Measurements from ENCODE around the gene RHOJ. TPM values are rescaled to one million over a fixed set of nuclear protein-coding genes. Genes with fewer than 3 reads are reported as not detected.

The RHOJ gene
- total and polyA plus RNA-seq, 2 of the 8 experiments (the other 6 are each of a cell fraction or from before 2014, with no cell fraction given) = 0.11 TPM; not detected in 1

DNA sequence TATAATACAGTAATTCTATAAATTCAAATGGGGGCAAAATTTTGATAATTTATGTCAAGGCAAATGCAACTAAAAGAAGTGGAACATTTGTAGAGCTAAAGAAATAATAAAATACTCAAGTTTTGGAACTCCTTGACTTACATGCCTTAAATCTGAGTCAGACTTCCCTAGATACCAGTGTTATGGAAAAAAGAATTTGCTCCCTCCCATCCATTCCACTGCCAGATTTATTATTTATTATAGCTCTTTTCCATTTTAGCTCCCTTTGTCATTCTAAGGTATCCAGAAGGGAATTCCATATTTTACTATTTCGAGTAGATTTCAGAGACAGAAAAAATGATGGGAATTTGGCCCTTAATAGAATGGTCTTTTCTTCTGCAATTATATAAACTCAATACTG lies 44.0 kb downstream of the RHOJ start:
- no peaks in the 10 kb centered on the region for H3K79me1 ChIP-seq (ENCODE audit: low read depth, low read length)
- H2BK12ac ChIP-seq (ENCODE audit: low read depth, low read length) = no peak overlapping the region
- ChIA-PET CTCF (ENCODE audit: partially characterized antibody) (interaction anchor here (1.1 kb wide), 1 partner anchor 36 kb away, joined by 3 read pairs; no protein-coding TSS in a partner anchor), POLR2A (ENCODE audit: partially characterized antibody) (no interaction called here)
- no peak overlapping the region for H3K9ac ChIP-seq (replicated peaks in 1 of 4; ENCODE audit: extremely low read depth in 1 of 4, low read depth in 3 of 4, low read length in 3 of 4)
- H3K9me3 ChIP-seq (ENCODE audit: insufficient read depth in 2 of 2, low read depth in 1 of 2, low read length in 1 of 2) = no peaks in the 10 kb centered on the region
- H3K4me1 ChIP-seq (replicated peaks in 1 of 4; ENCODE audit: control insufficient read depth in 3 of 4, insufficient read depth in 4 of 4, low read length in 3 of 4) = no peaks in the 10 kb centered on the region
- H2BK20ac ChIP-seq (ENCODE audit: low read length) = no peak overlapping the region
- no peak for FAIRE-seq
- H3K56ac ChIP-seq (replicated peaks; ENCODE audit: insufficient read length, low read depth, low read length) = no peak overlapping the region
- H3K4ac ChIP-seq (replicated peaks; ENCODE audit: insufficient read length, low read depth, low read length) = no peak overlapping the region
- 95% methylated on average over 1 of the region's 1 CpG; no CpG with 5 or more reads in 1 of the 2 experiments for WGBS, 2 experiments (ENCODE audit: extremely low coverage in 1 of 2, insufficient coverage in 1 of 2, insufficient read length in 1 of 2, insufficient replicate concordance in 2 of 2, low coverage in 1 of 2, low lambda C conversion rate in 2 of 2, missing lambda C conversion rate in 1 of 2)
- no peak overlapping the region for H3K4me2 ChIP-seq (ENCODE audit: insufficient read depth in 1 of 2, low read depth in 2 of 2, low read length in 2 of 2)
- no peak overlapping the region for H2BK15ac ChIP-seq (ENCODE audit: low read length)
- H3K18ac ChIP-seq (ENCODE audit: extremely low read depth, low read length) = no peak overlapping the region
- no peak overlapping the region for H2AFZ ChIP-seq (ENCODE audit: low read length)
- no peak overlapping the region for H3K14ac ChIP-seq (ENCODE audit: insufficient read length)
- no peak overlapping the region for H3K27ac ChIP-seq (ENCODE audit: low read depth, low read length)
- H3K23me2 ChIP-seq (ENCODE audit: low read depth, low read length) = peaks cover 1% of the 10 kb centered on the region; the same call in 1 of the 2 replicates
- no peak overlapping the region for H3K23ac ChIP-seq (ENCODE audit: insufficient read length)
- no peak for DNase-seq (ENCODE audit: low read depth in 1 of 2, low spot score in 2 of 2)
- no peak overlapping the region for H3K4me3 ChIP-seq (ENCODE audit: extremely low read depth in 1 of 4, insufficient read depth in 2 of 4, low read depth in 3 of 4, low read length in 4 of 4)
- H2BK5ac ChIP-seq (ENCODE audit: low read depth, low read length) = no peak overlapping the region
- no peak overlapping the region for H2BK120ac ChIP-seq (replicated peaks; ENCODE audit: low read depth, low read length)
- no peak overlapping the region for H4K5ac ChIP-seq (ENCODE audit: insufficient read length, low read depth, low read length)
- no peaks in the 10 kb centered on the region for H3K36me3 ChIP-seq (ENCODE audit: control insufficient read depth in 2 of 4, insufficient read depth in 4 of 4, low read length in 3 of 4)
- no peak overlapping the region for H2AK5ac ChIP-seq (ENCODE audit: low read depth, low read length)
- no peaks in the 10 kb centered on the region for H3K79me2 ChIP-seq (ENCODE audit: control insufficient read depth in 1 of 2, insufficient read depth in 2 of 2, low read length in 2 of 2)
- no peak overlapping the region for H4K91ac ChIP-seq (replicated peaks; ENCODE audit: insufficient read length, low read length)
- no peaks in the 10 kb centered on the region for H3K27me3 ChIP-seq (replicated peaks in 1 of 4; ENCODE audit: control insufficient read depth in 3 of 4, extremely low read depth in 1 of 4, insufficient read depth in 3 of 4, low read length in 3 of 4)
- H4K20me1 ChIP-seq (replicated peaks in 1 of 2; ENCODE audit: control insufficient read depth in 1 of 2, insufficient read depth in 2 of 2, low read length in 2 of 2) = no peaks in the 10 kb centered on the region
- no peak overlapping the region for H4K8ac ChIP-seq (ENCODE audit: extremely low read depth, insufficient read depth, low read length)
- no peak for TF ChIP-seq POU5F1 (IDR thresholded peaks at IDR 0.05; ENCODE audit: low read depth, low read length)
- no peak for TF ChIP-seq RXRA (IDR thresholded peaks at IDR 0.05; ENCODE audit: insufficient read depth, low read depth, low read length)
- TF ChIP-seq EZH2 (IDR thresholded peaks at IDR 0.05; ENCODE audit: low read depth, low read length, severe bottlenecking) = no peak
- TF ChIP-seq SP4 (IDR thresholded peaks at IDR 0.05; ENCODE audit: low read length) = no peak
- TF ChIP-seq CHD2 (IDR thresholded peaks at IDR 0.05; ENCODE audit: low read length) = no peak
- no peak for TF ChIP-seq MAFK (IDR thresholded peaks at IDR 0.05; ENCODE audit: low read depth, low read length)
- no peak for TF ChIP-seq GABPA (IDR thresholded peaks at IDR 0.05; ENCODE audit: borderline replicate concordance, insufficient read depth, low read length)
- TF ChIP-seq KDM4A (IDR thresholded peaks at IDR 0.05; ENCODE audit: low read depth, low read length, severe bottlenecking) = no peak
- no peak for TF ChIP-seq RAD21 (IDR thresholded peaks at IDR 0.05 in 1 of 2, conservative IDR thresholded peaks at IDR 0.05 in 1 of 2; ENCODE audit: low read depth in 2 of 2, low read length in 2 of 2)
- TF ChIP-seq CREB1 (IDR thresholded peaks at IDR 0.05) = no peak
- TF ChIP-seq NANOG (IDR thresholded peaks at IDR 0.05; ENCODE audit: insufficient read depth, low read depth, low read length, poor library complexity, severe bottlenecking) = no peak
- no peak for TF ChIP-seq E2F6 (IDR thresholded peaks at IDR 0.05)
- TF ChIP-seq ZNF274 (IDR thresholded peaks at IDR 0.05; ENCODE audit: borderline replicate concordance, extremely low read depth, low read length) = no peak
- no peak for TF ChIP-seq TBP (IDR thresholded peaks at IDR 0.05; ENCODE audit: low read depth, low read length)

Measured in H1 (cell line).